AG04449 (cell line): ENCODE results near the gene MT1X.
A peak's percentile ranks its signal among the peaks of the same experiment; 100 is the strongest.
"Not testable (repeated sequence)": the region's sequence is repeated elsewhere in the genome, so short reads cannot be mapped to it uniquely, and the experiment has no call there.

Experiments
- CTCF ChIA-PET: fragments of 350-600 bp; formaldehyde crosslinking; extraction: SDS; loops from one replicate; lab custom pipeline; 2021; ENCODE audit warnings: antibody characterized with exemption; lab: Yijun Ruan, JAX
- POLR2A ChIA-PET: fragments of 400-600, 350-600 bp; formaldehyde crosslinking; extraction: SDS; loops from one replicate; lab custom pipeline; 2020; ENCODE audit warnings: antibody characterized with exemption, inconsistent platforms; lab: Yijun Ruan, JAX
- DNase-seq: peaks from one replicate; pipeline ENCODE4 v3.0.0-alpha.2; 2010; ENCODE audit warnings: low read depth, low spot score
- H3K4me3 ChIP-seq: 2 replicates; pipeline ENCODE4 v1.5.1; 2011; ENCODE audit warnings: low read depth, mild to moderate bottlenecking, control low read depth, low read length
- CTCF ChIP-seq: IDR thresholded peaks from one replicate; pipeline ENCODE4 v1.5.1; 2011; ENCODE audit warnings: mild to moderate bottlenecking, moderate library complexity, low read length, control low read depth, inconsistent platforms; ENCODE audit not compliant: insufficient read depth; ENCODE audit errors: missing control alignments

Gene MT1X

GRCh38 chr16:56673921-56674320 is 8.3 kb upstream of the MT1X start:
- no peak overlapping the region for H3K4me3 ChIP-seq
- TF ChIP-seq CTCF = peak; percentile 48
- ChIA-PET CTCF (interaction anchor here (0.6 to 2.1 kb wide), 10 partner anchors 22 to 155 kb away, joined by 3 to 18 read pairs (median 3); partner anchors contain the start of gene MT2A), POLR2A (no interaction called here)
- DNase-seq = no peak

GRCh38 chr16:56674570-56674969 is 7.7 kb upstream of the MT1X start:
- H3K4me3 ChIP-seq, DNase-seq, POLR2A ChIA-PET: not testable (repeated sequence)
- CTCF ChIA-PET = interaction anchor here (0.6 to 2.1 kb wide), 7 partner anchors 22 to 154 kb away, joined by 3 to 18 read pairs (median 4); partner anchors contain the start of gene MT2A

GRCh38 chr16:56675685-56676210 is 6.5 kb upstream of the MT1X start:
- ChIA-PET POLR2A (no interaction called here), CTCF (interaction anchor here (1.3 to 1.7 kb wide), 2 partner anchors 22 to 26 kb away, joined by 3 to 5 read pairs; no protein-coding TSS in a partner anchor)
- no peak for DNase-seq

GRCh38 chr16:56677474-56677873 is 4.8 kb upstream of the MT1X start:
- no peak for TF ChIP-seq CTCF
- ChIA-PET POLR2A (no interaction called here), CTCF (interaction anchor here (1.1 to 1.2 kb wide), 4 partner anchors 25 to 113 kb away, joined by 3 to 5 read pairs (median 4); partner anchors contain the start of gene MT1E)
- no peak overlapping the region for H3K4me3 ChIP-seq
- DNase-seq = no peak

More at GRCh38 chr16:56675685-56676210, 6.5 kb upstream of the MT1X start:
- no peak overlapping the region for H3K4me3 ChIP-seq
- TF ChIP-seq CTCF = no peak

GRCh38 chr16:56679078-56679730 is 3.1 kb upstream of the MT1X start:
- ChIA-PET CTCF (interaction anchor here (1.3 to 2.1 kb wide), 3 partner anchors 16 to 165 kb away, joined by 3 to 7 read pairs (median 3); no protein-coding TSS in a partner anchor), POLR2A (no interaction called here)
- H3K4me3 ChIP-seq = no peak overlapping the region
- no peak for DNase-seq
- no peak for TF ChIP-seq CTCF

- POLR2A ChIA-PET = no interaction called here
- CTCF ChIA-PET = interaction anchor here (1.3 to 2.1 kb wide), 3 partner anchors 17 to 166 kb away, joined by 3 to 7 read pairs (median 3); no protein-coding TSS in a partner anchor
- no peak for DNase-seq
- TF ChIP-seq CTCF = no peak
- H3K4me3 ChIP-seq = no peak overlapping the region
Measured at GRCh38 chr16:56679818-56680217, 2.5 kb upstream of the MT1X start.
